GM10266 (cell line): ENCODE results near the gene MAP3K14.
"Not testable (repeated sequence)": the region's sequence is repeated elsewhere in the genome, so short reads cannot be mapped to it uniquely, and the experiment has no call there.

ENCODE experiments used
- DNase-seq: peaks from one replicate; pipeline ENCODE4 v3.0.0; 2012; ENCODE audit errors: extremely low spot score
- TF ChIP-seq, protein P1 (sequence below): IDR thresholded peaks from 2 replicates; pipeline ENCODE4 v1.5.1; 2012; ENCODE audit warnings: mild to moderate bottlenecking, low read depth; ENCODE audit not compliant: control insufficient read depth, insufficient read depth; ENCODE audit errors: missing control alignments

MAP3K14 gene

DNA sequence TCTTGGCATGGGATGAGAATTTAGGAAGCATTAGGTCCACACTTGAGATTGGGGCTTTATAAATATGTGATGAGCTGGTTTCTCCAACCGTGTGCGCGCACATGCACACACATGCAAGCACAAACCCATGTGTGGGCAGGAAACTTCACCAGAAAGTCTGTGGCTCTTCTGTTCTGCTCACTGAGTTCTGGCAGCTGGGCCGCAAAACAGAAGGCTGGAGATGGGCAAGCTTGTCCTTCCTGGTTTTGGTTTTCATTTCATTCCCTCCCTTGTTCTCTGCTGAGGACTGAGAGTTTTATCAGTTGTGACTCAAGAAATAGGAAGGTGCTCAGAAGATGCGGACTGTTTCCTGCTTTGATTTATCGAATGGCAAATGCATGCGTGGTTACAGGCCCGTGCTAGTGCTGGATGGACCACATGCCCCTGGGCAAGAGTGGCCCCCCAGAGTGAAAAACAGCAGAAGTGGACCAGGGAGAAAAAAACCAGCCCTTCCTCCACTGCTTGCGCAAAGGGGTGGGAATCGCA lies 14.1 kb downstream of the MAP3K14 start:
- peak; percentile 46 for DNase-seq
- TF ChIP-seq, protein P1, sequence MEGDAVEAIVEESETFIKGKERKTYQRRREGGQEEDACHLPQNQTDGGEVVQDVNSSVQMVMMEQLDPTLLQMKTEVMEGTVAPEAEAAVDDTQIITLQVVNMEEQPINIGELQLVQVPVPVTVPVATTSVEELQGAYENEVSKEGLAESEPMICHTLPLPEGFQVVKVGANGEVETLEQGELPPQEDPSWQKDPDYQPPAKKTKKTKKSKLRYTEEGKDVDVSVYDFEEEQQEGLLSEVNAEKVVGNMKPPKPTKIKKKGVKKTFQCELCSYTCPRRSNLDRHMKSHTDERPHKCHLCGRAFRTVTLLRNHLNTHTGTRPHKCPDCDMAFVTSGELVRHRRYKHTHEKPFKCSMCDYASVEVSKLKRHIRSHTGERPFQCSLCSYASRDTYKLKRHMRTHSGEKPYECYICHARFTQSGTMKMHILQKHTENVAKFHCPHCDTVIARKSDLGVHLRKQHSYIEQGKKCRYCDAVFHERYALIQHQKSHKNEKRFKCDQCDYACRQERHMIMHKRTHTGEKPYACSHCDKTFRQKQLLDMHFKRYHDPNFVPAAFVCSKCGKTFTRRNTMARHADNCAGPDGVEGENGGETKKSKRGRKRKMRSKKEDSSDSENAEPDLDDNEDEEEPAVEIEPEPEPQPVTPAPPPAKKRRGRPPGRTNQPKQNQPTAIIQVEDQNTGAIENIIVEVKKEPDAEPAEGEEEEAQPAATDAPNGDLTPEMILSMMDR: no peak

DNA sequence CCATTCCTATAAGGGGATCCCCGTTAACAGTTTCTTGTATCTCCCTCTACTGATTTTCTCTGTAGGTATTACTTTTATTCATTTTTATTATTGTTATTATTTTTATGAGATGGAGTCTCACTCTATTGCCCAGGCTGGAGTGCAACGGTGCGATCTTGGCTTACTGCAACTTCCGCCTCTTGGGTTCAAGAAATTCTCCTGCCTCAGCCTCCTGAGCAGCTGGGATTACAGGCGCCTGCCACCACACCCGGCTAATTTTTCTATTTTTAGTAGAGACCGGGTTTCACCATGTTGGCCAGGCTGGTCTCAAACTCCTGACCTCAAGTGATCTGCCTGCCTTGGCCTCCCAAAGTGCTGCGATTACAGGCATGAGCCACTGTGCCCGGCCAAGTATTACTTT lies 14.6 kb downstream of the MAP3K14 start:
- not testable (repeated sequence) for DNase-seq

DNA sequence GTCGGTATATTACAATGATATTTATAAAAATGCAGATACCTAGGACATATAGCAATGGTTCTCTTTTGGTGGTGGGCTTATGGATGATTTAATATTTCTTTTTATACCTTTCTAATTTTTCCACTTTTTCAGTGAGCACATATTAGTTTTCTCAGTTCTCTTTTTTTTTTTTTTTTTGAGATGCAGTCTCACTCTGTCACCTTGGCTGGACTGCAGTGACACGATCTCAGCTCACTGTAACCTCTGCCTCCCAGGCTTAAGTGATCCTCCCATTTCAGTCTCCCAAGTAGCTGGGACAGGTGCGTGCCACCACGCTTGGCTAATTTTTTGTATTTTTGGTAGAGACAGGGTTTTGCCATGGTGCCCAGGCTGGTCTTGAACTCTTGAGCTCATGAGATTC lies 15.1 kb downstream of the MAP3K14 start:
- DNase-seq: no peak
- TF ChIP-seq, protein P1: no peak

DNA sequence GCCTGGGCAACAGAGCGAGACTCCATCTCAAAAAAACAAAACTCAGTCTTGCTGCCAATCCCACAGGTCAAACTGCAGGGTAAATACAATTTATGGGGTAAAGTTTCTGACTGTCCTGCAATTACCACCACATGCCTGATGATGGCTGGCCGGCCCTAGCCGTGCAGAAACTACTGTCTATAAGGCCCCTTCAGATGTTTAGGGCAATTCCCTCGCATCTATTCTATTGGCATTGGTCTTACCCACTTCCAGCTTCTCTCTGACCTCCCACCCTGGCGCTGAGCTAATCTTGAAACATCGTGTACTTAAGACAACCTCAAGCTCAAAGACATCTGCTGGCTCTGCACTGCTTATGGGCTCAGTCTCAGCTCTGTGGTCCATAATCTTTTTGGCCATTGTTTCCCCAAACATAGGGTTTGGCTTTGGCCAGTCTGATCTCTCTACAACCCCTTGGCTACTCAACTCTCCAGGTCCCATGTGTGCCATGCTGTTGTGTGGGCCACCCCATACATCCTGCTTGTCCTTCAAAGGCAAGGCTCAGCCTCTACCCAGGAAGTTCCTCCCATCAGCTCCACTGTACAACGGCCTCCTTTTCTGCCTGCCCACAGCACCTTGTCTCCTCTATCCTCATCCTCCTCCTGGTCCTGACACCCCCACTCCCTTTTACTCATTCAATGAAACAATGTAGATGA lies 16.6 kb downstream of the MAP3K14 start:
- TF ChIP-seq, protein P1: peak; percentile 20
- DNase-seq: no peak

DNA sequence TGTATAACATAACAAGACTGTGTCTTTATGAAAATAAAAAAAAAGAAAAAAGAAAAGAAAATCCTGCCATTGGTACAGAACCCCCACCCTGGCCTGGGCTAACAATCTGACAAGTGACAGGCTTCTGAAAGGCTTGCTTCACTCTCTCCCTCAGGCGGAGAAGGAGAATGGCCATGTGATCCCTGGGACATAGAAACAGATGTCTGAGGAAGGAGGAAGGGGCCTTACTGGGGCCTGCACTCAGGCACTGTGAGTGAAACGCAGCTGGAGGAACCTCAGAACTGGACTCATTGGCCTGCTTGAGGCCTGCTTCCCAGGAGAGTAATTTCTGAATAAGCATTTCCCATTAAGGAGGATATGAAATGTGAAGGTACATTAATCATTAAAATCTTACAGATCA lies 17.5 kb downstream of the MAP3K14 start:
- no peak for DNase-seq
- TF ChIP-seq, protein P1: no peak

DNA sequence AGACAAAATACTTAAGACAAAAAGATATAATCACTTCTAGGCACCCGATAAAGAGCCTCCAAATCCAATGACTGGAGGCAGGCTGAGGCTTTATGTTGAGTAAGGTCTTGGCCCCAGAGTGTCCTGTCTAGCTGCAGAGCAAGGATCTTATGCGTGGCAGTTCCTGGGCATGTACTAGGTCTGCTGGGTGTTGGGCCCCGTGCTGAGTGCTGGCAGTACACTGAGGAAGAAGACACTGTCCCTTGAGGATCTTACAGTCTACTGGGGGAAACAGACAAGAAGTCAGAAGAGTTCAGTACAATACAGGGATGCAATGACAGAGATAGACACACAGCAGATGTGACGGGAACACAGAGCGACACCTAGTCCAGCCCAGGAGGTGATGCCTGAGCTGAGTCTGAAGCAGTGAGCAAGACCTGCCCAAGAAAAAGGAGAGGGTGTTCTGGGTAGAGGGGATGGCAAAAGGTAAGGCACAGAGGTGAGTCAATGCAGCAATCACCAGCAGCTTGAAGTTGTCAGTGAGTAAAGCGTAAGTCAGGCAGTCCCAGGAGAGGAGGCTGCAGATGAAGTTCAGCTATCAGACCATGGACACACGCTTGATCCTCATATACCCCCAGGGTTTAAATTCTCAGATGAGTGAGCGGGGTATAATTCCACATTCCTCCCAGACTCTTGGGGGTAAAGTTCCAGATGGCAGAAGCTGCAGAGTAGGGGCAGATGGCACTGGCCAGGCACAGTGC lies 18.1 kb downstream of the MAP3K14 start:
- no peak for DNase-seq
- TF ChIP-seq, protein P1: no peak

DNA sequence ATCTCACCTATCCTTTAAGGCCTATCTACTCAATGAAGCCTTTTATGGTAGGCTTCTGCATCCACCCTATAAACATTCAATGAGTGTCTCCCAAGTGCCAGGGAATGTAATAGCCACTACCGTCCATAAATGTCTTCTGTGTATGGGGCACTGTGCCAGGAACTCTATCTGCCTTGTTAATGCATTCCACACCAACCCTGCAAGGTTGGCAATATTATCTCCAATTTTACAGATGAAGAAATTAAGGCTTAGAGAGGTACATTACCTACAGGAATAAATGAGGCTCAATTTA lies 20.0 kb downstream of the MAP3K14 start:
- TF ChIP-seq, protein P1: no peak
- DNase-seq: no peak
